ENCODE data around the gene ATF4.
"Not testable (repeated sequence)": the region's sequence is repeated elsewhere in the genome, so short reads cannot be mapped to it uniquely, and the experiment has no call there.

- TF ChIP-seq POLR2A, EP300, CTCF (IDR thresholded peaks at IDR 0.05): not testable (repeated sequence)
These were observed 934 bp downstream of the ATF4 start for GRCh38 chr22:39521106-39521885.

All from suprapubic skin (tissue), 3 donors.